ENCODE results near the gene CHKA. TPM values are rescaled to one million over a fixed set of nuclear protein-coding genes. Genes with fewer than 3 reads are reported as not detected.
"Not testable (repeated sequence)": the region's sequence is repeated elsewhere in the genome, so short reads cannot be mapped to it uniquely, and the experiment has no call there.

The CHKA gene
- total and polyA plus RNA-seq, 4 donors: 58.5 to 112 (median 77.1) TPM

DNA sequence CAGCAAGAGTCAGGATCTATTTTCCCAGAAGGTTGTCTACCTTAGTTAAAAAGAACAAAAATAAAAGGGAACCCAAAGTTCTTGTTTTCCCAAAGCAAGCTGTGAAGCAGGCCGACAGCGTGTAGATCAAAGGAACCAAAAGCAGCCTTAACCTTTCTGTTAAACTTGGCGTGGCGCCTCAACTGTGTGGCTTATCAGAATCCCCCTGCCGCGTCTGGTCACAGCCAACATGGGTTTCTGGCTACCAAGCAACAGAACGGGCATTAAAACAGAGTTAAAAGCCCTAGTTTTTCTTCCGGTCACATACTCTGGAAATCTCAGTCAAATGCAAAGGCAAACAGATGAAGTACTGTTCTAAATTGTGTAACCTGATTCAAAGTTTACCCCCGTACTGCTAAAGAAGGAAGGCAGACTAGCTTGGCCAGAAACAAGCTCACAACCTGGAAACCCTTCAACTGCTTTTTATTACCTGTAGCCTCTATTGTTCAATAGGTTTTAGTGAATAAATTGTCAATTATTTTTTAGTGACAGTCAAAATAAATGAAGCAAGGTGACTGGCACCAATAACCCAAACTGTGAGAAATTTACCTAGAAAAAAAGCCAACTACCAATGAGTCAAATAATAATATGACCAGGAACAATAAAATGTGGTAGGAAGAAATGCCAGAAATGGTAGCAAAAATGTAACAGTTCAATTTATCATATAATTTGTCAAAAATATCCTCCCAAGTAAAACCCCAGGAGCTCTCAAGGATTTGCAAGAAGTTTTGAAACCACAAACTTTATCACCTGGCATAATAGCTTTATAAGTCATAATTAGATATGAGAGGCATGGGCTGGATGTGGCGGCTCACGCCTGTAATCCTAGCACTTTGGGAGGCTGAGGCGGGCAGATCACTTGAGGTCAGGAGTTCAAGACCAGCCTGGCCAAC lies 21.4 kb downstream of the CHKA start:
- Histone ChIP-seq H3K4me1 (ENCODE audit: control insufficient read depth, insufficient read depth, low read length) (peaks cover 7% of the 10 kb centered on the region), H3K27ac (ENCODE audit: low read depth, low read length) (peak overlapping the region; percentile 70), H3K36me3 (ENCODE audit: control insufficient read depth, insufficient read depth, low read length) (no peaks in the 10 kb centered on the region), H3K27me3 (ENCODE audit: control insufficient read depth, insufficient read depth, low read length) (no peaks in the 10 kb centered on the region), H3K4me3 (ENCODE audit: low read depth, low read length) (no peak overlapping the region), H3K9me3 (ENCODE audit: control insufficient read depth, insufficient read depth, low read length) (no peaks in the 10 kb centered on the region)
- DNase-seq (ENCODE audit: low read depth in 4 of 6, low spot score in 6 of 6): peak in 3 of 6 donors; percentile 35 to 84 (median 78)
- WGBS (ENCODE audit: insufficient coverage): 2% methylated on average over 6 of the region's 12 CpGs

DNA sequence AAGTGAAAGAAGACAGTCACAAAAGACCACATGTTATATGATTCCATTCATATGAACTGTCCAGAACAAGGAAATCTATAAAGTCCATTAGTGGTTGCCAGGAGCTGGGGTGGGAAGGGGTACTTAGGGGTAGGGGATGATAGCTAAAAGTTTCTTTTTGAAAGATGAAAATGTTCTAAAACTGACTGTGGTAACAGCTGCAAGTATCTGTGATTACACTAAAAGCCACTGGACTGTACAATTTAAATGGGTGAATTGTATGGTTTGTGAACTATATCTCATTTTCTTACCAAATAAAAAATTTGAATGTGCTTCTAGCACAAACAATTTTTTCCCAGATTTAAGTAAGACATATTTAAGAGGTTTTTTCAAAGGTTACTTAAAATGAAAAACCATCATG lies 22.1 kb downstream of the CHKA start:
- peaks cover 9% of the 10 kb centered on the region for H3K4me1 ChIP-seq (ENCODE audit: control insufficient read depth, insufficient read depth, low read length)
- no peaks in the 10 kb centered on the region for H3K27me3 ChIP-seq (ENCODE audit: control insufficient read depth, insufficient read depth, low read length)
- no peaks in the 10 kb centered on the region for H3K9me3 ChIP-seq (ENCODE audit: control insufficient read depth, insufficient read depth, low read length)
- H3K36me3 ChIP-seq (ENCODE audit: control insufficient read depth, insufficient read depth, low read length): no peaks in the 10 kb centered on the region
- peak overlapping the region; percentile 70 for H3K27ac ChIP-seq (ENCODE audit: low read depth, low read length)
- no peak overlapping the region for H3K4me3 ChIP-seq (ENCODE audit: low read depth, low read length)
- DNase-seq (ENCODE audit: low read depth in 4 of 6, low spot score in 6 of 6): no peak

DNA sequence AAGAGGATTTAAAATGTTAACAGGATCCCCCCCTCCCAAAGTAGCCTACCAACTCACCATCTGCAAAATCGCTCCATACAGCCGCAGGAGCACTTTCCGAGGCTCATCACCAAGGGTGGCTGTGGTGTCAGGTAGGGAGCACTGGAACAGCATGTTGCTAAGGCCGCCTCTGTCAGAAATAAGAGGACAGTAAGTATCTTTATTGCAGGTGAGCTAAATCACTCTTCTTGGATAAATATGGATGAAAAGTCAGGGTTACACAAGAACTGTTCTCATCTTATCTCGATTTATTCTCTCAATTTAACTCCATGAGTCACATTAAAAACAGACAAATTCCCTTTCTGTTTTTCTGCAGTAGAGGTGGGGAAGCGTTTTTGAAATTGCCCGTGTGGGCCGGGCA lies 24.2 kb downstream of the CHKA start:
- H3K4me1 ChIP-seq (ENCODE audit: control insufficient read depth, insufficient read depth, low read length): peaks cover 14% of the 10 kb centered on the region
- no peaks in the 10 kb centered on the region for H3K9me3 ChIP-seq (ENCODE audit: control insufficient read depth, insufficient read depth, low read length)
- H3K27me3 ChIP-seq (ENCODE audit: control insufficient read depth, insufficient read depth, low read length): no peaks in the 10 kb centered on the region
- no peak overlapping the region for H3K4me3 ChIP-seq (ENCODE audit: low read depth, low read length)
- no peak for DNase-seq (ENCODE audit: low read depth in 4 of 6, low spot score in 6 of 6)
- no peaks in the 10 kb centered on the region for H3K36me3 ChIP-seq (ENCODE audit: control insufficient read depth, insufficient read depth, low read length)
- no CpG with 5 or more reads among the region's 8 CpGs for WGBS (ENCODE audit: insufficient coverage)
- H3K27ac ChIP-seq (ENCODE audit: low read depth, low read length): no peak overlapping the region

DNA sequence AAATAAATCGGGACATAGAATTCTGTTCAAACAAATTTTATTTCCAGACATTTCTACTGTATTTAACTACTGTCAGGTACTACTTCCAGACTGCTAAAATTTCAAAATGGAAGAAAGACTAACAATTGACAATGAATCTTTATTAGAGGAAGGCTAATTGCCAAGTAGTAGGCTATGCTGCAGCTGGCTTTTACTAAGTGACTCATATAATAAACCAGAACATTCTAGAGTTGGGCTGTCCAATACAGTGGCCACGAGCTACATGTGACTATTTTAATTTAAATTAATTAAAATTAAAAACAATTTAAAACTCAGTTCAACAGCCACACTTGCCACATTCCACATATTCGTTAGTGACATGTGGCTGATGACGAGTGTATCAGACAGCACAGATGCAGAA lies 27.6 kb downstream of the CHKA start:
- no peak overlapping the region for H3K27ac ChIP-seq (ENCODE audit: low read depth, low read length)
- no peak for DNase-seq (ENCODE audit: low read depth in 4 of 6, low spot score in 6 of 6)
- no peak overlapping the region for H3K4me3 ChIP-seq (ENCODE audit: low read depth, low read length)
- H3K4me1 ChIP-seq (ENCODE audit: control insufficient read depth, insufficient read depth, low read length): peaks cover 10% of the 10 kb centered on the region
- WGBS (ENCODE audit: insufficient coverage): no CpG with 5 or more reads among the region's 4 CpGs
- no peaks in the 10 kb centered on the region for H3K27me3 ChIP-seq (ENCODE audit: control insufficient read depth, insufficient read depth, low read length)
- no peaks in the 10 kb centered on the region for H3K36me3 ChIP-seq (ENCODE audit: control insufficient read depth, insufficient read depth, low read length)
- no peaks in the 10 kb centered on the region for H3K9me3 ChIP-seq (ENCODE audit: control insufficient read depth, insufficient read depth, low read length)

DNA sequence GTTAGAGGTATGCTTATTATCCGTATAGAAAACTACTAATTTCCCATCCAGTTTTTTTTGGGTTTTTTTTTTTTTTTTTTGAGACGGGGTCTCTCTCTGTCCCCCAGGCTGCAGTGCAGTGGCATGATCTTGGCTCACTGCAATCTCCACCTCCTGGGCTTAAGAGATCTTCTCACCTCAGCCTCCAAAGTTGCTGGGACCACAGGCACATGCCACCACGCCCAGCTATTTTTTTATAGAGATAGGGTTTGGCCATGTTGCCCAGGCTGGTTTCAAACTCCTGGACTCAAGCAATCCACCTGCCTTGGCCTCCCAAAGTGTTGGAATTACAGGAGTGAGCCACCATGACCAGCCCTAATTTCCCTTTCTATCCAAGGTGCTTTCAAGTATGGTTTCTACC lies 28.2 kb downstream of the CHKA start:
- H3K36me3 ChIP-seq (ENCODE audit: control insufficient read depth, insufficient read depth, low read length); H3K27me3 ChIP-seq (ENCODE audit: control insufficient read depth, insufficient read depth, low read length); H3K27ac ChIP-seq (ENCODE audit: low read depth, low read length); H3K4me3 ChIP-seq (ENCODE audit: low read depth, low read length); H3K9me3 ChIP-seq (ENCODE audit: control insufficient read depth, insufficient read depth, low read length); H3K4me1 ChIP-seq (ENCODE audit: control insufficient read depth, insufficient read depth, low read length); DNase-seq (ENCODE audit: low read depth in 4 of 6, low spot score in 6 of 6): not testable (repeated sequence)
- no CpG with 5 or more reads among the region's 3 CpGs for WGBS (ENCODE audit: insufficient coverage)

DNA sequence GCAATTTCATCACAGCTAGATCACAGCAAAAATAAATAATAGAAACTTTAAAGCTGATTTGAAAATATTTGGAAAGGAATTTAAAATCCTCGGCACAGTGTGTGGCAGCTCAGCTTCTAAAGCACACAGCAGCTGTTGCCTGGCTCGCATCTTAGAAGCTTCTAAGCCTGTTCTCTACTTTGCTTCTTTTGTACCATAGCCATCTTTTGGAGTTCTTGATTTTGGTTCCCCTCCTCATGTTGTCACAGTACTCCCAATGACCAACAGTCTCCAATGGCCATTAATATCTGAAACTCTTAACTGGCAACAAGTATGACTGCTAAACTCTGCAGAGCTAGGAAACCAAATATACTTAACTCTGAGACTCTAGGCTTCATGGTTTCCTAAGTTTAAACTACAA lies 28.8 kb downstream of the CHKA start:
- no peak overlapping the region for H3K4me3 ChIP-seq (ENCODE audit: low read depth, low read length)
- no peak overlapping the region for H3K27ac ChIP-seq (ENCODE audit: low read depth, low read length)
- H3K4me1 ChIP-seq (ENCODE audit: control insufficient read depth, insufficient read depth, low read length): peaks cover 9% of the 10 kb centered on the region
- peak in 1 of 6 donors; percentile 55 for DNase-seq (ENCODE audit: low read depth in 4 of 6, low spot score in 6 of 6)
- no peaks in the 10 kb centered on the region for H3K27me3 ChIP-seq (ENCODE audit: control insufficient read depth, insufficient read depth, low read length)
- WGBS (ENCODE audit: insufficient coverage): 23% methylated on average over 2 of the region's 2 CpGs
- H3K9me3 ChIP-seq (ENCODE audit: control insufficient read depth, insufficient read depth, low read length): no peaks in the 10 kb centered on the region
- H3K36me3 ChIP-seq (ENCODE audit: control insufficient read depth, insufficient read depth, low read length): no peaks in the 10 kb centered on the region

DNA sequence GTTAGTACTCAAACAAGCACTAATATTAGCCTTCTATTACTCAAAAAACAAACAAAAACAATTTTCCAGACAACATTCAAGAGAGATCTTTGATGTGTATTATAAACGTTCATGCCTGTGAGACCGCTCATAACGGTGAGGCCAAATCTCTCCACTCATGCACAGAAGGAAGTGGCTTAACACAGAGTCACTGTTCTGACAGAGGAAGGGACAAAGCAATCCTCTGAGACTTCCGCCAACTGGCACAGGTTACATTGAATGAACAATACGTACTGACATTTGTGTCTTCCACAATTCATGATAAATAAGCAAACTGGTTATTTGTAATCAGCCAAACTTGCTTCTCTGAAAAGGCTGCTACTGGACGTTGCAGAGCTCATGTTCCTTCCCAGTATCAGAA lies 30.5 kb downstream of the CHKA start:
- Histone ChIP-seq H3K27me3 (ENCODE audit: control insufficient read depth, insufficient read depth, low read length) (no peaks in the 10 kb centered on the region), H3K4me3 (ENCODE audit: low read depth, low read length) (no peak overlapping the region), H3K9me3 (ENCODE audit: control insufficient read depth, insufficient read depth, low read length) (no peaks in the 10 kb centered on the region), H3K4me1 (ENCODE audit: control insufficient read depth, insufficient read depth, low read length) (peaks cover 9% of the 10 kb centered on the region), H3K27ac (ENCODE audit: low read depth, low read length) (peak overlapping the region; percentile 35), H3K36me3 (ENCODE audit: control insufficient read depth, insufficient read depth, low read length) (peaks cover 3% of the 10 kb centered on the region)
- peak; percentile 24 to 70 (median 40) for DNase-seq (ENCODE audit: low read depth in 4 of 6, low spot score in 6 of 6)
- 0% methylated on average over 1 of the region's 6 CpGs for WGBS (ENCODE audit: insufficient coverage)

DNA sequence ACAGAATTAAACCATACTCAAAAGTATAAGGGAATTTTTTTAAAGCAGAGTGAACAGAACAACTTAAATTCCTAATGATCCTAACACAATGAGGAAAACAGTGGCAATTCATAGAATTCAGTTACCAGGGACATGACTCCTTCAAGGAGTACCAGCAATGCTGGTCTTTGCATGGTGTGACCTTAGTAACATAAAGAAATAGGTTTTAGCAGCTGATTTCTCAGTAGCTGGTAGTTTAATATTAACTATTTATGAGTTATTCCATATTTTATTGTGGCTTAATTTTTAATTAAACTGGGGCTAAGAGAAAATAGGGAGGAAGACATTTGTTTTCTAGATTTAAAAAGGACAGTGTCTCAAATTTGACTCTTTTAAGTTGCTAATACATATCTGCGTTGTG lies 30.9 kb downstream of the CHKA start:
- Histone ChIP-seq H3K4me1 (ENCODE audit: control insufficient read depth, insufficient read depth, low read length) (peaks cover 9% of the 10 kb centered on the region), H3K27ac (ENCODE audit: low read depth, low read length) (peak overlapping the region; percentile 35), H3K4me3 (ENCODE audit: low read depth, low read length) (no peak overlapping the region), H3K36me3 (ENCODE audit: control insufficient read depth, insufficient read depth, low read length) (peaks cover 3% of the 10 kb centered on the region), H3K27me3 (ENCODE audit: control insufficient read depth, insufficient read depth, low read length) (no peaks in the 10 kb centered on the region), H3K9me3 (ENCODE audit: control insufficient read depth, insufficient read depth, low read length) (no peaks in the 10 kb centered on the region)
- no peak for DNase-seq (ENCODE audit: low read depth in 4 of 6, low spot score in 6 of 6)
- no CpG with 5 or more reads among the region's 1 CpG for WGBS (ENCODE audit: insufficient coverage)

DNA sequence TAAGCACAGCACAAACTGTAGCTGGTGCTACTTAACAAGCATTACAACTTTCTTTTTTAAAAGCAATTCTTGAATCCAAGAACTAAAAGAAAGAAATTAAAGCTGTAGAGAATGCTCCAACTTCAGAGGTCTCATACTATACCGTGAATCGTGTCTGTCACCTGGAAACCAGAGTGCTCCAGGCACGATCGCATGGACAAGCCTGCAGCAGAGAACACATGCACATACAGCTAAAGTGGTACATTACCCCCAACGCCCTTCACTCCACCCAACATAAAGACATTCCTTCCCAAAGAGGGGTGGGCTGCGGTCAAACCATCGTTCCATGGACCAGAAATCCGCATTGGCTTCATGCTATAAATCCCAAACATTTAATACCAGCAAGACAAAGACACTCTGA lies 31.5 kb downstream of the CHKA start:
- no peak overlapping the region for H3K27ac ChIP-seq (ENCODE audit: low read depth, low read length)

DNA sequence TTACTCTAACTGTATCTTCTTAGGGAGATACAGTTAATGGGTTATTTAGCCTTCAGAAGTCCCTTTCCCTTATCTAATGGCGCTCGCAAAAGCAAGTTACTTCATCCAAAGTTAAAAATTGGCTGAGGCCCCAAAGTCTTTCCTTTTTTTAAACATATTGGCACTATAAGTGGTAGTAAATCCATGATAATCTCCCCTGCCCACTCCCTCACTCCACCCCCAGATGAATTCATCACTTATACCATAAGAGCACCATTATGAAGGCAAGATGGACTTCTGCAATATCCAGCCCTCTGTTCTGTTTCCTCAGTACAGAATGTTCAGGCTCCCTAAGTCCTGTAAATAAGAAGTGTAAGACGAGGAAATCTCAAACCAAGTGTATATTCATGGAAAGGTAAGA lies 37.7 kb downstream of the CHKA start:
- no peaks in the 10 kb centered on the region for H3K4me1 ChIP-seq (ENCODE audit: control insufficient read depth, insufficient read depth, low read length)
- no peaks in the 10 kb centered on the region for H3K27me3 ChIP-seq (ENCODE audit: control insufficient read depth, insufficient read depth, low read length)
- no peak overlapping the region for H3K27ac ChIP-seq (ENCODE audit: low read depth, low read length)
- no peaks in the 10 kb centered on the region for H3K9me3 ChIP-seq (ENCODE audit: control insufficient read depth, insufficient read depth, low read length)
- H3K36me3 ChIP-seq (ENCODE audit: control insufficient read depth, insufficient read depth, low read length): peaks cover 16% of the 10 kb centered on the region
- DNase-seq (ENCODE audit: low read depth in 4 of 6, low spot score in 6 of 6): no peak
- H3K4me3 ChIP-seq (ENCODE audit: low read depth, low read length): no peak overlapping the region
- no CpG with 5 or more reads among the region's 3 CpGs for WGBS (ENCODE audit: insufficient coverage)

More for the DNA sequence above, 31.5 kb downstream of the CHKA start:
- no peaks in the 10 kb centered on the region for H3K9me3 ChIP-seq (ENCODE audit: control insufficient read depth, insufficient read depth, low read length)
- no peak overlapping the region for H3K4me3 ChIP-seq (ENCODE audit: low read depth, low read length)
- peaks cover 9% of the 10 kb centered on the region for H3K4me1 ChIP-seq (ENCODE audit: control insufficient read depth, insufficient read depth, low read length)
- no peak for DNase-seq (ENCODE audit: low read depth in 4 of 6, low spot score in 6 of 6)
- no peaks in the 10 kb centered on the region for H3K27me3 ChIP-seq (ENCODE audit: control insufficient read depth, insufficient read depth, low read length)
- H3K36me3 ChIP-seq (ENCODE audit: control insufficient read depth, insufficient read depth, low read length): peaks cover 3% of the 10 kb centered on the region
- WGBS (ENCODE audit: insufficient coverage): 64% methylated on average over 5 of the region's 8 CpGs

All from spinal cord (tissue), 10 donors.